H1 (cell line): Measurements from ENCODE around the gene GPR162. TPM values are rescaled to one million over a fixed set of nuclear protein-coding genes. Genes with fewer than 3 reads are reported as not detected.

ENCODE experiments used
- CTCF ChIA-PET: fragments of 300-600 bp; sonication (Branson Sonifier 250); formaldehyde crosslinking; loops from one replicate; lab custom pipeline; 2021; ENCODE audit not compliant: partially characterized antibody; lab: Charles Lee
- POLR2A ChIA-PET: fragments of 300-600 bp; sonication (Branson Sonifier 250); formaldehyde crosslinking; loops from one replicate; lab custom pipeline; 2021; ENCODE audit warnings: inconsistent platforms; ENCODE audit not compliant: partially characterized antibody; lab: Charles Lee
- DNase-seq, 2 experiments: peaks; one replicate each; pipeline versions ENCODE4 v3.0.0 to v3.0.0-alpha.2; 2010 to 2022; ENCODE audit warnings: low spot score in 2 of 2, low read depth in 1 of 2, mixed read lengths in 1 of 2
- FAIRE-seq: peaks from 2 replicates; lab custom pipeline; 2011; peaks lifted over from hg19 to GRCh38; lab: Jason Lieb, UNC
- H2AFZ ChIP-seq: 2 replicates; pipeline ENCODE4 v1.8.1; 2012; ENCODE audit warnings: low read length, inconsistent platforms
- H2AK5ac ChIP-seq: 2 replicates; pipeline ENCODE4 v1.6.1; 2013; ENCODE audit warnings: low read depth, low read length
- H2BK120ac ChIP-seq: replicated peaks from 2 replicates; pipeline ENCODE3; 2013; ENCODE audit warnings: low read depth, low read length, inconsistent platforms
- H2BK12ac ChIP-seq: 2 replicates; pipeline ENCODE4 v1.6.1; 2013; ENCODE audit warnings: low read depth, low read length
- H2BK15ac ChIP-seq: 2 replicates; pipeline ENCODE4 v1.6.1; 2013; ENCODE audit warnings: low read length
- H2BK20ac ChIP-seq: 2 replicates; pipeline ENCODE4 v1.6.1; 2013; ENCODE audit warnings: low read length
- H2BK5ac ChIP-seq: 2 replicates; pipeline ENCODE4 v1.6.1; 2013; ENCODE audit warnings: low read depth, low read length
- H3K14ac ChIP-seq: 2 replicates; pipeline ENCODE4 v1.6.1; 2013; ENCODE audit warnings: inconsistent platforms; ENCODE audit not compliant: insufficient read length
- H3K18ac ChIP-seq: 2 replicates; pipeline ENCODE4 v1.6.1; 2013; ENCODE audit warnings: low read length; ENCODE audit errors: extremely low read depth
- H3K23ac ChIP-seq: 2 replicates; pipeline ENCODE4 v1.6.1; 2013; ENCODE audit warnings: inconsistent platforms; ENCODE audit not compliant: insufficient read length
- H3K23me2 ChIP-seq: 2 replicates; pipeline ENCODE4 v1.6.1; 2013; ENCODE audit warnings: low read depth, low read length
- H3K27ac ChIP-seq: 2 replicates; pipeline ENCODE4 v1.6.1; 2011; ENCODE audit warnings: low read depth, low read length, inconsistent platforms
- H3K27me3 ChIP-seq, 4 experiments: replicated peaks in 1 of 4; 1 replicate in 1 of 4; 2 replicates in 3 of 4; pipeline versions ENCODE4 v1.6.1 to v1.8.1; 2011 to 2013; ENCODE audit warnings: low read length in 3 of 4, mild to moderate bottlenecking in 3 of 4, inconsistent platforms in 2 of 4, mixed read lengths in 2 of 4, moderate library complexity in 1 of 4; ENCODE audit not compliant: control insufficient read depth in 3 of 4, insufficient read depth in 3 of 4; ENCODE audit errors: extremely low read depth in 1 of 4
- H3K36me3 ChIP-seq, 4 experiments: 2 replicates each; pipeline versions ENCODE4 v1.6.1 to v1.8.1; 2011 to 2013; ENCODE audit warnings: mild to moderate bottlenecking in 4 of 4, low read length in 3 of 4, moderate library complexity in 2 of 4, control low read depth in 1 of 4, inconsistent platforms in 1 of 4; ENCODE audit not compliant: insufficient read depth in 4 of 4, control insufficient read depth in 2 of 4
- H3K4ac ChIP-seq: replicated peaks from 2 replicates; pipeline ENCODE3; 2013; ENCODE audit warnings: low read length, low read depth, mixed read lengths, inconsistent platforms; ENCODE audit not compliant: insufficient read length
- H3K4me1 ChIP-seq, 4 experiments: replicated peaks in 1 of 4; 1 replicate in 1 of 4; 2 replicates in 3 of 4; pipeline versions ENCODE4 v1.6.1 to v1.8.1; 2011 to 2013; ENCODE audit warnings: low read length in 3 of 4, inconsistent platforms in 2 of 4, mixed read lengths in 1 of 4; ENCODE audit not compliant: insufficient read depth in 4 of 4, control insufficient read depth in 3 of 4
- H3K4me2 ChIP-seq, 2 experiments: 2 replicates each; pipeline versions ENCODE4 v1.6.1 to v1.8.1; 2011 to 2013; ENCODE audit warnings: low read depth in 2 of 2, low read length in 2 of 2, control low read depth in 1 of 2, inconsistent platforms in 1 of 2, mild to moderate bottlenecking in 1 of 2; ENCODE audit not compliant: insufficient read depth in 1 of 2
- H3K4me3 ChIP-seq, 4 experiments: fragments of 200-600, 300-600 bp in 1 of 4; sonication (generic), shearing (Covaris generic), sonication (Bioruptor Twin) in 1 of 4; 2 replicates each; pipeline versions ENCODE4 v1.5.1 to v1.8.1; 2011 to 2016; ENCODE audit warnings: low read length in 4 of 4, low read depth in 3 of 4, control low read depth in 2 of 4, inconsistent platforms in 2 of 4, mild to moderate bottlenecking in 2 of 4, mixed read lengths in 1 of 4, moderate library complexity in 1 of 4; ENCODE audit not compliant: insufficient read depth in 2 of 4; ENCODE audit errors: extremely low read depth in 1 of 4
- H3K56ac ChIP-seq: replicated peaks from 2 replicates; pipeline ENCODE3; 2013; ENCODE audit warnings: low read depth, mild to moderate bottlenecking, mixed read lengths, low read length, inconsistent platforms; ENCODE audit not compliant: insufficient read length
- H3K79me1 ChIP-seq: 2 replicates; pipeline ENCODE4 v1.6.1; 2013; ENCODE audit warnings: low read depth, low read length, control low read depth
- H3K79me2 ChIP-seq, 2 experiments: 2 replicates each; pipeline versions ENCODE4 v1.6.1 to v1.8.1; 2012 to 2013; ENCODE audit warnings: low read length in 2 of 2, mild to moderate bottlenecking in 2 of 2, inconsistent platforms in 1 of 2; ENCODE audit not compliant: insufficient read depth in 2 of 2, control insufficient read depth in 1 of 2
- H3K9ac ChIP-seq, 4 experiments: replicated peaks in 1 of 4; 1 replicate in 1 of 4; 2 replicates in 3 of 4; pipeline versions ENCODE4 v1.6.1 to v1.8.1; 2011 to 2013; ENCODE audit warnings: low read depth in 3 of 4, low read length in 3 of 4, control low read depth in 2 of 4, mild to moderate bottlenecking in 2 of 4, moderate library complexity in 2 of 4, inconsistent platforms in 1 of 4; ENCODE audit errors: extremely low read depth in 1 of 4
- H3K9me3 ChIP-seq, 2 experiments: 2 replicates each; pipeline versions ENCODE4 v1.6.1 to v1.8.1; 2012 to 2013; ENCODE audit warnings: mild to moderate bottlenecking in 2 of 2, moderate library complexity in 2 of 2, control low read depth in 1 of 2, inconsistent platforms in 1 of 2, low read depth in 1 of 2, low read length in 1 of 2, mixed read lengths in 1 of 2; ENCODE audit not compliant: insufficient read depth in 2 of 2
- H4K20me1 ChIP-seq, 2 experiments: replicated peaks in 1 of 2; 2 replicates each; pipeline versions ENCODE3 to v1.8.1; 2011 to 2013; ENCODE audit warnings: inconsistent platforms in 2 of 2, low read length in 2 of 2, mild to moderate bottlenecking in 1 of 2; ENCODE audit not compliant: insufficient read depth in 2 of 2, control insufficient read depth in 1 of 2
- H4K5ac ChIP-seq: 2 replicates; pipeline ENCODE4 v1.6.1; 2013; ENCODE audit warnings: low read length, low read depth, mixed read lengths, inconsistent platforms; ENCODE audit not compliant: insufficient read length
- H4K8ac ChIP-seq: 2 replicates; pipeline ENCODE4 v1.8.0; 2013; ENCODE audit warnings: mild to moderate bottlenecking, moderate library complexity, low read length, inconsistent platforms; ENCODE audit not compliant: insufficient read depth; ENCODE audit errors: extremely low read depth
- H4K91ac ChIP-seq: replicated peaks from 2 replicates; pipeline ENCODE3; 2013; ENCODE audit warnings: low read length, mixed read lengths, inconsistent platforms; ENCODE audit not compliant: insufficient read length
- ASH2L ChIP-seq: fragments of 200-600, 300-600 bp; sonication (generic); IDR thresholded peaks from one replicate; pipeline ENCODE4 v1.7.1; 2017; ENCODE audit warnings: low read length
- CBX8 ChIP-seq: fragments of 300-800, 300-1000 bp; sonication (generic); IDR thresholded peaks from 2 replicates; pipeline ENCODE4 v1.7.1; 2016; ENCODE audit warnings: low read depth, low read length, borderline replicate concordance
- CHD2 ChIP-seq: IDR thresholded peaks from 2 replicates; pipeline ENCODE4 v1.6.1; 2012; ENCODE audit warnings: low read length, improper control_type of control experiment
- GABPA ChIP-seq: IDR thresholded peaks from 2 replicates; pipeline ENCODE4 v1.6.1; 2011; ENCODE audit warnings: mild to moderate bottlenecking, low read length, moderate library complexity, borderline replicate concordance; ENCODE audit not compliant: insufficient read depth
- HDAC6 ChIP-seq: IDR thresholded peaks from one replicate; pipeline ENCODE4 v1.7.1; 2012; ENCODE audit warnings: low read depth, mild to moderate bottlenecking, inconsistent platforms, low read length, moderate library complexity
- SUZ12 ChIP-seq: fragments of 200-600 bp; sonication (generic); IDR thresholded peaks from 2 replicates; pipeline ENCODE4 v1.6.1; 2012; ENCODE audit warnings: mild to moderate bottlenecking, inconsistent platforms, low read length, moderate library complexity, mixed read lengths
- TAF1 ChIP-seq: IDR thresholded peaks from 2 replicates; pipeline ENCODE4 v1.6.1; 2011; ENCODE audit warnings: mild to moderate bottlenecking, low read depth, low read length
- WGBS, 2 experiments: shearing (Covaris generic) in 1 of 2; methylation state at CpG; one replicate each; pipeline versions ENCODE4 v1.1.6 to v1.1.7; 2013 to 2015; ENCODE audit warnings: low lambda C conversion rate in 2 of 2, mixed read lengths in 2 of 2, inconsistent platforms in 1 of 2, low coverage in 1 of 2, missing lambda C conversion rate in 1 of 2; ENCODE audit not compliant: insufficient replicate concordance in 2 of 2, insufficient coverage in 1 of 2, insufficient read length in 1 of 2; ENCODE audit errors: extremely low coverage in 1 of 2, missing lambda C conversion rate in 1 of 2; 5-methylcytosine and 5-hydroxymethylcytosine counted together
- polyA plus RNA-seq, 7 experiments: library from polyadenylated mRNA; depleted of rRNA in 3 of 7; stranded (reverse) in 5 of 7; unstranded in 2 of 7; fragments of >200 nt in 5 of 7; fragments of 200-250 nt in 2 of 7; gene quantifications; 1 replicate in 5 of 7; 2 replicates in 1 of 7; 4 replicates in 1 of 7; pipeline versions ENCODE4 v1.2.1 to v1.2.3, GENCODE V29; 2011 to 2013; ENCODE audit warnings: missing spikeins in 2 of 7, mixed read lengths in 2 of 7
- total RNA-seq: library from RNA; stranded (reverse); fragmentation: NEBNext Ultra II Directional; extraction: Animal tissue kit (Norgen Biotek cat#: 25700); gene quantifications from 2 replicates; pipeline ENCODE4 v1.2.1, GENCODE V29; 2021

The GPR162 gene
- total and polyA plus RNA-seq, 2 of the 8 experiments (the other 6 are each of a cell fraction or from before 2014, with no cell fraction given): 7.3 to 8.8 TPM

- Histone ChIP-seq H3K4me1 (peaks cover 4 to 10% (median 6%) of the 10 kb centered on the region in 4 experiments; a peak in 6 of 7 replicates), H3K23ac (no peak overlapping the region), H4K5ac (no peak overlapping the region), H3K27me3 (no peaks in the 10 kb centered on the region), H3K23me2 (no peaks in the 10 kb centered on the region), H2BK15ac (peak overlapping the region; percentile 62; the same call in 1 of the 2 replicates), H3K79me1 (no peaks in the 10 kb centered on the region), H2BK20ac (peak overlapping the region; percentile 6; the same call in 1 of the 2 replicates), H3K27ac (no peak overlapping the region), H2BK12ac (no peak overlapping the region; the same call in 1 of the 2 replicates), H2BK120ac (no peak overlapping the region), H3K14ac (no peak overlapping the region), H3K56ac (no peak overlapping the region), H3K18ac (no peak overlapping the region; the same call in 1 of the 2 replicates), H3K36me3 (no peaks in the 10 kb centered on the region), H3K4me2 (peak overlapping the region; percentile 4 to 6; a peak in 3 of 4 replicates), H2BK5ac (0 out of 2 replicates have a peak overlapping the region, but pooled peaks have one; percentile 13), H2AFZ (peak overlapping the region; percentile 31), H4K20me1 (no peaks in the 10 kb centered on the region), H3K9me3 (no peaks in the 10 kb centered on the region), H4K91ac (no peak overlapping the region), H3K9ac (no peak overlapping the region), H4K8ac (no peak overlapping the region), H3K4me3 (no peak overlapping the region), H2AK5ac (no peak overlapping the region), H3K79me2 (no peaks in the 10 kb centered on the region), H3K4ac (no peak overlapping the region)
- WGBS, 2 experiments: 65% methylated on average over 9 of the region's 9 CpGs; no CpG with 5 or more reads in 1 of the 2 experiments
- ChIA-PET POLR2A (interaction anchor here (0.6 to 1.7 kb wide), 6 partner anchors 8 to 283 kb away, joined by 3 to 5 read pairs (median 3); partner anchors contain the start of gene GPR162), CTCF (interaction anchor here (0.5 to 29.6 kb wide), 6 partner anchors 9 to 1162 kb away, joined by 3 to 532 read pairs (median 3); partner anchors contain the start of genes C1RL, GNB3, GPR162 and MLF2)
- TF ChIP-seq SUZ12 (no peak), HDAC6 (no peak), TAF1 (0 out of 2 replicates have a peak, but pooled peaks have one; percentile 15), ASH2L (no peak), GABPA (no peak), CBX8 (no peak), CHD2 (no peak)
- no peak for DNase-seq
- FAIRE-seq: no peak
These were observed 35.1 kb upstream of the GPR162 start for GRCh38 chr12:6786416-6787094.
